ENCODE measurements around the gene OR4D1.
"Not testable (repeated sequence)": the region's sequence is repeated elsewhere in the genome, so short reads cannot be mapped to it uniquely, and the experiment has no call there.

Gene OR4D1

DNA sequence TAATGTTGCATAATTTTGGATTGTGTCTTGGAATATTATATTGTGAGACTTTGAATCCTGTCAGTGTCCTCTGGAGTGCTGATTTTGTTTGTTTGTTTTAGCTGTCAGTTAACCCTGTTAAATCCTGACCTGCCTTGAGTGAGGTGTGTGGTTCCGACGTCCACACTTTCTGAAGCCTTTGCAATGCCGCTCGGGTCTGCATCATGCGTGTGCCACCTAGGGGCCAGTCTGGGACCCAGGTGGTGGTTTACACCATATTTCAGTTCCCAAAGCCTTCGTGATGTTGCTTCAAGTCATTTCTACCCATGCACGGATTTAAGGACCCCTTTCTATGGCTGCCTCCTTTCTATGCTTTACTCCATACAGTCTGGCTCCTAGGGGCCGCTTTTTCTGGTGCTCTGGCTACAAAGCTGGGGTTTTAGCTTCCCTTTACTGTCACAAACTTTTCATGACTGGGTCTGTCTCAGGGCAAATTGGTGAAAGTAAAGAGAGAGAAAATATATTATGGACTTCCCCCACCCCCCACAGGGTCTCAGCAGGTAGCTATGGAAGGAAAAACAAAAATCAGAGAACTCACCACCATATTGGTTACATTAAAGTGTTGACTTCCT is 11.4 kb upstream of the OR4D1 start:
- Mint-ChIP-seq H3K27ac (peak overlapping the region in 1 of 2 donors; percentile 64), H3K9me3 (peaks cover 4 to 10% of the 10 kb centered on the region in 2 donors), H3K4me3 (no peak overlapping the region), H3K4me1 (no peaks in the 10 kb centered on the region), H3K27me3 (no peaks in the 10 kb centered on the region)
- DNase-seq, result no peak
- no peak for ATAC-seq

DNA sequence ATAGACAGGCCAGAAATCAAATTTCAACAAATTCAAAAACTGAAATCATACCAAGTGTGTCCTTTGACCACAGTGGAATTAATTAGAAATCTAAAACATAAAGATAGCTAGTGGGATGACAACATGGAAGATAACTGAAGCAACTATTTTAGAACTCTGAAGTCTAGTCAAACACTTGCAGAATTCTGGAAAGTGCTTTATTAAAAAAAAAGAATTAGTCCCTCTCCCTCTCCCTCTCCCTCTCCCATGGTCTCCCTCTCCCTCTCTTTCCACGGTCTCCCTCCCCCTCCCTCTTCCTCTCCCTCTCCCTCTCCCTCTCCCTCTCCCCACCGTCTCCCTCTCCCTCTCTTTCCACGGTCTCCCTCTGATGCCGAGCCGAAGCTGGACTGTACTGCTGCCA is 6.7 kb upstream of the OR4D1 start:
- peaks cover 28 to 29% of the 10 kb centered on the region in 2 donors for H3K9me3 Mint-ChIP-seq
- no peak overlapping the region for H3K27ac Mint-ChIP-seq
- H3K4me1 Mint-ChIP-seq, result no peaks in the 10 kb centered on the region
- ATAC-seq (no peak), DNase-seq (no peak)
- H3K4me3 Mint-ChIP-seq, result no peak overlapping the region
- no peaks in the 10 kb centered on the region for H3K27me3 Mint-ChIP-seq

DNA sequence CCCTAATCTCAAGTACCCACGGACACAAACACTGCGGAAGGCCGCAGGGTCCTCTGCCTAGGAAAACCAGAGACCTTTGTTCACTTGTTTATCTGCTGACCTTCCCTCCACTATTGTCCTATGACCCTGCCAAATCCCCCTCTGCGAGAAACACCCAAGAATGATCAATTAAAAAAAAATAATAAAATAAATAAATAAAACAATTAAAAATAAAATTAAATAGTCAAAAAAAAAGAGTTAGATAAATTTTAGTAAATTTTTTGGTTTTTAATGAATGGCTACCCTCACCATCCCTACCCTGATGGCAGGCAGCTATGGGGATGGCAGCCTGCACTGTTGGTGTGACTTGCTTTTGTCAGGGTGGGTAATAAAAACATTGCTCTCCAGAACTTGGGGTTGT is 4.8 kb upstream of the OR4D1 start:
- not testable (repeated sequence) for DNase-seq, H3K4me1 Mint-ChIP-seq, H3K27me3 Mint-ChIP-seq, H3K27ac Mint-ChIP-seq, H3K4me3 Mint-ChIP-seq, ATAC-seq
- peaks cover 30 to 39% of the 10 kb centered on the region in 2 donors for H3K9me3 Mint-ChIP-seq

- no peaks in the 10 kb centered on the region for H3K27me3 Mint-ChIP-seq
- ATAC-seq (no peak), DNase-seq (no peak)
- H3K27ac Mint-ChIP-seq, result no peak overlapping the region
- H3K9me3 Mint-ChIP-seq, result peaks cover 33 to 39% of the 10 kb centered on the region in 2 donors
- no peaks in the 10 kb centered on the region for H3K4me1 Mint-ChIP-seq
- H3K4me3 Mint-ChIP-seq, result no peak overlapping the region
Measured at GRCh38 chr17:58144801-58145200, 3.4 kb upstream of the OR4D1 start.

DNA sequence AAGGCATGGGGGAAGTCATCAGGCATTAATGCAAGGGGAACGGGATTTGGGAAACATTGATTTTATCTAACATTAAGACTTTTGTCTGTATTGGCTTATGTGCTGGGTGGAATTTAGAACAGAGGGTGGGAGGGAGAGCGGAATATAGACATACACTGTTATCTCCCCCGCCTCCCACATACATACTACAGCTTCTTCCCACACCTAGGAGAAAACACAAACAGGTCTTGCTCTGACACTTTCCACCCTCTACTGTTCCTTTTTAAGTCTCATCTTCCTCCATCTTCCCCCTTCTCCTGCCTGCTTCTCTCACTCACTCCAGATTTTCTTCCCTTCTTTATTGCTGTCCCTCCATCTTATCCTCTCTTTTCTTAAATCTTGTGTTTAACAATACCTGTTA is 425 bp downstream of the OR4D1 start:
- H3K4me1 Mint-ChIP-seq, result peaks cover 15% of the 10 kb centered on the region
- H3K4me3 Mint-ChIP-seq, result no peak overlapping the region
- DNase-seq, result no peak
- no peaks in the 10 kb centered on the region for H3K27me3 Mint-ChIP-seq
- peaks cover 32 to 39% of the 10 kb centered on the region in 2 donors for H3K9me3 Mint-ChIP-seq
- H3K27ac Mint-ChIP-seq, result no peak overlapping the region
- no peak for ATAC-seq

DNA sequence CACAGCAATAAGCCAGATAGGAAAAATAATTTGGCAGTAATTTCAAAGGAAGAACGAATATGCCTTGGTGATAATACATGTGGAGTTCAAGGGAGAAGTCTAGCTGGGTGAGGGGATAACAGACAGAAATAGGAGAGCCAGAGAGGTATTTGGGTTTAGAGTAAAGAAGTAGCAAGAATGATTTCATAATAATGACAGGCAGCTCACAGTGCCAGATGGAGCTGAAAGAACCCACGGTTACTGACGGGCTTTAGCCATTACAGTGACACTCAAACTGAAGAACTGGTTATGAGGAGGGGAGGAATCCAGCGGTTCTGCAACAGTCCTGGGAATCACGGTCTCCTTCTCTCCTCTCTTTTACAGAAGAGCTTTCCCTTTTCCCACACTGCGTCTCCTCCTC is 2.2 kb downstream of the OR4D1 start:
- DNase-seq, result no peak
- H3K4me3 Mint-ChIP-seq, result no peak overlapping the region
- ATAC-seq, result no peak
- no peak overlapping the region for H3K27ac Mint-ChIP-seq
- no peaks in the 10 kb centered on the region for H3K27me3 Mint-ChIP-seq
- peaks cover 25% of the 10 kb centered on the region for H3K4me1 Mint-ChIP-seq
- H3K9me3 Mint-ChIP-seq, result peaks cover 15 to 22% of the 10 kb centered on the region in 2 donors

GRCh38 chr17:58153046-58153445 is 4.9 kb downstream of the OR4D1 start:
- H3K27me3 Mint-ChIP-seq, result no peaks in the 10 kb centered on the region
- peak in 1 of 2 donors; percentile 51 for DNase-seq
- H3K4me1 Mint-ChIP-seq, result peaks cover 35% of the 10 kb centered on the region
- peak; percentile 72 for ATAC-seq
- H3K9me3 Mint-ChIP-seq, result peaks cover 0 to 4% of the 10 kb centered on the region in 2 donors
- H3K4me3 Mint-ChIP-seq, result peak overlapping the region; percentile 38 to 50
- peak overlapping the region; percentile 89 to 92 for H3K27ac Mint-ChIP-seq

- Mint-ChIP-seq H3K9me3 (peaks cover 0 to 3% of the 10 kb centered on the region in 2 donors), H3K27ac (peak overlapping the region in 1 of 2 donors; percentile 10), H3K4me1 (peaks cover 35% of the 10 kb centered on the region)
Measured at GRCh38 chr17:58153671-58154070, 5.5 kb downstream of the OR4D1 start.

DNA sequence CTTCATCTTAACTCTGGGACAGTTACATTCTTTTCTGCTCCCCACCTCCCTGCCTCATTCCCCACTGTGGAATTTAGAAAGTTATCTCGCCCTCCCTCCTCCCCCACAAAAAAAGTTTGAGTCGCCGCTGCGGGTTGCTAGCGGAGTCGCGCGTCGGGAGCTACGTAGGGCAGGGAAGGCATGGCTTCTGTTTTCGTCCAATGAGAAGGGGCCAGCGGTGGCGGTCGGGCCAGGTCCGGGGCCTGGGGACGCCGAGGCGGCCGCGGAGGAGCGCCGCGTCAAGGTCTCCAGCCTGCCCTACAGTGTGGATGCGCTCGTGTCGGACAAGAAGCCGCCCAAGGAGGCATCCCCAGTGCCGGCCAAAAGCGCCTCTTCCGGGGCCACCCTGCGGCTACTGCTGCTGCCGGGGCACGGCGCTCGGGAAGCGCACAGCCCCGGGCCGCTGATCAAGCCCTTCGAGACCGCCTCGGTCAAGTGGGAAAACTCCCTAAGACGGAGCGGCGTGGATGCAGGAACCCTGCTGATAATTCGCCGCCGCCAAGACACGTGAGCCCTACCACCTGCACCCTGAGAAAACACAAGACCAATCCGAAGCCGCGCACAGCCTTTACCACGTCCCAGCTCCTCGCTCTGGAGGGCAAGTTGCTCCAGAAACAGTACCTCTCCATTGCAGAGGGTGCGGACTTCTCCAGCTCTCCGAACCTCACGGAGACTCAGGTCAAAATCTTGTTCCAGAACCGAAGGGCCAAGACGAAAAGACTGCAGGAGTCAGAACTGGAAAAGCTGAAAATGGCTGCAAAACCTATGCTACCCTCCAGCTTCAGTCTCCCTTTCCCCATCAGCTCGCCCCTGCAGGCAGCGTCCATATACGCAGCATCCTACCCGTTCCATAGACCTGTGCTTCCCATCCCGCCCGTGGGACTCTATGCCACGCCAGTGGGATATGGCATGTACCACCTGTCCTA is 8.9 kb downstream of the OR4D1 start:
- Mint-ChIP-seq H3K4me3 (peak overlapping the region; percentile 91 to 95), H3K27me3 (no peaks in the 10 kb centered on the region), H3K9me3 (peaks cover 0 to 4% of the 10 kb centered on the region in 2 donors), H3K4me1 (peaks cover 35% of the 10 kb centered on the region), H3K27ac (peak overlapping the region; percentile 72 to 93)
- ATAC-seq (peak; percentile 89), DNase-seq (peak; percentile 52 to 74)

More at GRCh38 chr17:58153671-58154070, 5.5 kb downstream of the OR4D1 start:
- DNase-seq (no peak), ATAC-seq (no peak)
- no peaks in the 10 kb centered on the region for H3K27me3 Mint-ChIP-seq
- peak overlapping the region in 1 of 2 donors; percentile 38 for H3K4me3 Mint-ChIP-seq

- Mint-ChIP-seq H3K4me1 (peaks cover 25% of the 10 kb centered on the region), H3K27ac (no peak overlapping the region), H3K27me3 (no peaks in the 10 kb centered on the region), H3K9me3 (peaks cover 0 to 4% of the 10 kb centered on the region in 2 donors), H3K4me3 (no peak overlapping the region)
- ATAC-seq (no peak), DNase-seq (no peak)
Measured at GRCh38 chr17:58158181-58158580, 10.0 kb downstream of the OR4D1 start.

DNA sequence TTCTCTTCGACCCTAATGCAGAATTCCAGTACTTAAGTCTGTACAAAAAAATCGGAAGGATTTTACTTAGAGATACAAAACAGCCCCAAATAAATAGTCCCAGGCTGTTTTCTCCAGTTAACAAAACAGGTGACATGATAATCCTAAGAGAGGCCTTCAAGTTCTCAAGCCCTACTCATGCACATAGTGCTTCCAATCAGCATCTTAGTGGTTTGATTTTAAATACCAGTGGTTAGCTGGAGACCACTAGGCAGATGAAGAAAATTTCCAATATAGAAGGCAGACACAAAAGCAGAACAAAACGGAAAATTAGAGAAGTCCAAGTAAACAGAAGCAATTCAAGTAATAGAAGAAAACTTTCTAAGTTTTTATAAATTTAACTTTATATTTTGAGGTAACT is 13.4 kb downstream of the OR4D1 start:
- H3K4me1 Mint-ChIP-seq, result peaks cover 10% of the 10 kb centered on the region
- no peaks in the 10 kb centered on the region for H3K27me3 Mint-ChIP-seq
- no peak overlapping the region for H3K27ac Mint-ChIP-seq
- DNase-seq (no peak), ATAC-seq (no peak)
- peaks cover 0 to 4% of the 10 kb centered on the region in 2 donors for H3K9me3 Mint-ChIP-seq
- no peak overlapping the region for H3K4me3 Mint-ChIP-seq

- Mint-ChIP-seq H3K4me1 (peaks cover 13% of the 10 kb centered on the region), H3K27ac (no peak overlapping the region), H3K27me3 (no peaks in the 10 kb centered on the region), H3K4me3 (no peak overlapping the region), H3K9me3 (peaks cover 0 to 5% of the 10 kb centered on the region in 2 donors)
- no peak for ATAC-seq
- no peak for DNase-seq
Measured at GRCh38 chr17:58165981-58166380, 17.8 kb downstream of the OR4D1 start.

DNA sequence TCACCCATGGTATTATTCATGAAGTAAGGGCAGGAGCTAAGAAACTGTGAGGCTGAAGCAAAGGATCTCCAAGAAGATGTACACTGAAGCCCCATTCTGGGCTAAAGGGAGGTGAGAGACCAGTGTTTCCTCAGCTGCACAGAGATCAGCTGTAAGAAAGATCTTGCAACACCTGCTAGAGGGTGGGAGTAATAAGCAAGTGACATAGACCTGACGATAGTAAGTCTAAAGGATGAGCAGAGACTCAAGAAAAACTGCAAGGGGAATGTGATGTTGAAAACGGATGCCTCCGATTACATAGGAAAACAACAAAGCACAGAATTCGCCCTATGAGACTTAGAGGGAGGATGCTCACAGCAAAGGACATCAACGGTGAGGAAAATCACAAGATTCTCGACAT is 18.5 kb downstream of the OR4D1 start, which contains the start of gene OR4D2:
Gene OR4D2 (plus strand): TSS at position 301 of the 400 bp plus-strand sequence. CDS start 2,674 bp downstream, outside the sequence.
- peaks cover 13% of the 10 kb centered on the region for H3K4me1 Mint-ChIP-seq
- H3K4me3 Mint-ChIP-seq, result no peak within 1 kb of the TSS
- DNase-seq, result no peak
- H3K27ac Mint-ChIP-seq, result no peak within 1 kb of the TSS
- no peaks in the 10 kb centered on the region for H3K27me3 Mint-ChIP-seq
- no peak for ATAC-seq
- peaks cover 0 to 5% of the 10 kb centered on the region in 2 donors for H3K9me3 Mint-ChIP-seq

DNA sequence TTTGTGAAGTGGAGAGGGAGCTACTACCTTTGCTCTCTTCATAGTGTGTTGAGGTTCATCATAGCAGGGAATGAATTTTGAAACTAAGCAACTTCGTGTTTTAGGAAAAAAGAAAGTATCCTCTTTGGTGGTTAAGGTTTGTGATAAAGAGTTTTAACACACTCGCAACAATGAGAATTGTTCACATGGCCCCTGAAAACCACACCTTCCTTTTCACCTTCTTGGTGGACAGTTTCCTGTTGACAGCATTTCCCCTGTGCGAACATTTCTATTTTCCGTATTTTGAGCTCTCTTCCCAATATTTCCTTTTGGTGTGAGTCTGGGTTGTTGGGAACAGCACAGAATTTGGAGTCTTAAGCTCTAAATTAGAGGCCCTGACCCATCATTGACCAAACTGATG is 22.4 kb downstream of the OR4D1 start:
- H3K27me3 Mint-ChIP-seq, result no peaks in the 10 kb centered on the region

DNA sequence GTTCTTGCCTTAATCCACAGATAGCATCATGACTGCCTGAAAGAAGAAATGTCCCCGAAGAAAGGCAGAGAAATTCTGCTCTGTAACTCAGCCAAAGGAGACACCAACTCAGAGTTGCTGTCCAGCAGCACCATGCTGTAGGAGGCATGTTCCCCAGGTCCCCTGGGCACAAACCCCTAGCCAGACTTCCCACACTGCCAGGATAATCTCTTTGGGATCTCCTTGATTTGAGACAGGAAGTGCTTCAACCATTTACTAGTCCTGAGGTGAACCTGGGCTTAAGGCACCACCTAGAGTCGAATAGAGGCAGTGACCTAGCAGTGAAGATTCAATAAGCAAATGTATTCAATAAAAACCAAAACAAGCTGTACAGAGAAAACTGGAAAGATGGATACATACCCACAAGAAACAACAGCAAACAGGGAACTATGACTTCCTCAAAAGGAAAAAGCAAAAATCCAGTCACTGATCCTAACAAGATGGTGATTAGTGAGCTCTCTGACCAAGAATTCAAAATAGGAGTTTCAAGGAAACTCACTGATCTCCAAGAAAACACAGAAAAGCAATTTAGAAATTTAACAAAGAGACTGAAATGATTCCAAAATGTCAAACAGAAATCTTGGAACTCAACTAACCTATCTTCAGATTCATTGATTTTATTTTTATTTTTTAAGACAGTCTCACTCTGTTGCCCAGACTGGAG is 24.3 kb downstream of the OR4D1 start:
- peaks cover 19% of the 10 kb centered on the region for H3K4me1 Mint-ChIP-seq
- DNase-seq (peak; percentile 35 to 48), ATAC-seq (peak; percentile 90)
- no peaks in the 10 kb centered on the region for H3K27me3 Mint-ChIP-seq
- H3K4me3 Mint-ChIP-seq, result peak overlapping the region in 1 of 2 donors; percentile 45
- H3K27ac Mint-ChIP-seq, result peak overlapping the region; percentile 23 to 41
- H3K9me3 Mint-ChIP-seq, result peaks cover 0 to 5% of the 10 kb centered on the region in 2 donors

More for the DNA sequence above, 22.4 kb downstream of the OR4D1 start:
- peaks cover 19% of the 10 kb centered on the region for H3K4me1 Mint-ChIP-seq
- ATAC-seq (no peak), DNase-seq (no peak)
- peak overlapping the region; percentile 10 to 57 for H3K4me3 Mint-ChIP-seq
- peak overlapping the region in 1 of 2 donors; percentile 42 for H3K27ac Mint-ChIP-seq
- H3K9me3 Mint-ChIP-seq, result peaks cover 0 to 5% of the 10 kb centered on the region in 2 donors

Data from stimulated activated naive CD8-positive, alpha-beta T cell treated with anti-CD3 and anti-CD28 coated beads, Interleukin-15, amount 100 ng/mL, for 72 hours (primary cell).